CD4-positive, CD25-positive, alpha-beta regulatory T cell (primary cell): ENCODE measurements around the gene TEX261. TPM values are rescaled to one million over a fixed set of nuclear protein-coding genes. Genes with fewer than 3 reads are reported as not detected.
A peak's percentile ranks its signal among the peaks of the same experiment; 100 is the strongest.

Experiments
- ATAC-seq, 2 donors: fragments of 150-1000 bp; cut with Tn5 transposase; one replicate each; pipeline ENCODE4 v1.10.0; 2021; ENCODE audit warnings: low read depth in 2 of 2, moderate number of reproducible peaks in 2 of 2, moderate library complexity in 1 of 2
- DNase-seq, 3 donors: peaks; one replicate each; pipeline versions ENCODE4 v3.0.0 to v3.0.0-alpha.2; 2012 to 2022; ENCODE audit warnings: mixed read lengths in 1 of 3
- H3K27ac ChIP-seq: one replicate; pipeline ENCODE4 v1.7.0; 2013; ENCODE audit warnings: mild to moderate bottlenecking, low read length; ENCODE audit not compliant: insufficient read depth, poor library complexity, severe bottlenecking
- H3K27me3 ChIP-seq: one replicate; pipeline ENCODE4 v1.7.0; 2013; ENCODE audit warnings: low read length; ENCODE audit not compliant: control insufficient read depth, insufficient read depth
- H3K36me3 ChIP-seq: one replicate; pipeline ENCODE4 v1.7.0; 2013; ENCODE audit warnings: mild to moderate bottlenecking, low read length, moderate library complexity; ENCODE audit not compliant: control insufficient read depth, insufficient read depth
- H3K4me1 ChIP-seq: 2 replicates; pipeline ENCODE4 v1.7.0; 2013; ENCODE audit warnings: mild to moderate bottlenecking, low read length; ENCODE audit not compliant: insufficient read depth, control insufficient read depth, poor library complexity, severe bottlenecking
- H3K4me3 ChIP-seq: one replicate; pipeline ENCODE4 v1.7.0; 2013; ENCODE audit warnings: low read depth, mild to moderate bottlenecking, low read length, moderate library complexity
- H3K9me3 ChIP-seq, 2 experiments: 1 replicate in 1 of 2; 2 replicates in 1 of 2; pipeline ENCODE4 v1.7.0; 2013; ENCODE audit warnings: low read length in 2 of 2, mild to moderate bottlenecking in 1 of 2, moderate library complexity in 1 of 2; ENCODE audit not compliant: control insufficient read depth in 2 of 2
- H3K27ac Mint-ChIP-seq, 3 donors: one replicate each; pipeline ENCODE4 v1.8.0; 2020 to 2022; ENCODE audit warnings: mild to moderate bottlenecking in 3 of 3, mixed read lengths in 3 of 3, moderate library complexity in 2 of 3
- H3K27me3 Mint-ChIP-seq: one replicate; pipeline ENCODE4 v1.8.0; 2022; ENCODE audit warnings: mild to moderate bottlenecking, mixed read lengths
- H3K36me3 Mint-ChIP-seq: one replicate; pipeline ENCODE4 v1.8.0; 2020; ENCODE audit warnings: mixed read lengths
- H3K4me1 Mint-ChIP-seq, 4 donors: one replicate each; pipeline ENCODE4 v1.8.0; 2020 to 2022; ENCODE audit warnings: mixed read lengths in 4 of 4, mild to moderate bottlenecking in 1 of 4
- H3K4me3 Mint-ChIP-seq, 4 donors: one replicate each; pipeline ENCODE4 v1.8.0; 2020 to 2022; ENCODE audit warnings: mild to moderate bottlenecking in 4 of 4, mixed read lengths in 4 of 4, moderate library complexity in 3 of 4
- H3K9me3 Mint-ChIP-seq, 7 donors: one replicate each; pipeline ENCODE4 v1.8.0; 2020 to 2022; ENCODE audit warnings: mixed read lengths in 7 of 7, mild to moderate bottlenecking in 3 of 7, moderate library complexity in 2 of 7
- polyA plus RNA-seq, 4 donors: library from polyadenylated mRNA; unstranded; fragments of 300-500 nt; fragmentation: Illumina TruSeq; gene quantifications; one replicate each; pipeline ENCODE4 v1.2.3, GENCODE V29; 2021
- total RNA-seq: library from RNA; stranded (reverse); gene quantifications from one replicate; pipeline ENCODE4 v1.2.3, GENCODE V29; 2022

The TEX261 gene
- total and polyA plus RNA-seq, 5 donors from 2014 or later: 30.2 to 37.8 (median 33.2) TPM

DNA sequence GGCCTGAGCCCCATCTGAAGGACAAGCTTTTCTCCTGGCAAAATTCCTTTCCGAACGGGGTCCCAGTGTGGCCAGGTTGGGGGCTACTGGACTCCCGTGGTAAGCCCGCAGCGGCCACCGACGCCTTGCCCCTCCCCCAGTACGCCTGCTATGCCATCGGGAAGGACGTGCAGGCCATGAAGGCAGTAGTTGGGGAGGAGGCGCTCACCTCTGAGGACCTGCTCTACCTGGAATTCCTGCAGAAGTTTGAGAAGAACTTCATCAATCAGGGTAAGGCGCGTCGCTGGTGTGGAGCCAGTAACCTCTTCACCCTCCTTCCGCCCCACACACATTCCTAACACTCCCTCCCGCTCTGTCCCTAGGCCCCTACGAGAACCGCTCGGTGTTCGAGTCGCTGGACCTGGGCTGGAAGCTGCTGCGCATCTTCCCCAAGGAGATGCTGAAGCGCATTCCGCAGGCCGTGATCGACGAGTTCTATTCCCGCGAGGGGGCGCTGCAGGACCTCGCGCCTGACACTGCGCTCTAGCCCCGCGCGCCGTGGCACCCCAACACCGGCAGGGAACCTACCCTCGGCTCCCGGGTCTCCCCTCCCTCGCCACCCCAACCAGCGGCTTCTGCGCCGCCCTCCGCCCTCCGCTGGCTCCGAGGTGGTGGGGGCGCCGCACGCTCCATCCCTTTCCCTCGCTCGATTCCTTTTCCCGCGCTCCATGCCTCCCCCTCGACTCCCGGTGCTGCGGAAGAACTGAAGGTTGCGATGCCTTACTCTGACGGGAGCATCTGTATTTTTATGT, 29.9 kb downstream of the TEX261 start:
- H3K4me1 Mint-ChIP-seq: peaks cover 4 to 9% (median 7%) of the 10 kb centered on the region in 4 donors
- Histone ChIP-seq H3K27me3 (no peaks in the 10 kb centered on the region), H3K27ac (no peak overlapping the region), H3K36me3 (no peaks in the 10 kb centered on the region), H3K4me1 (peaks cover 9% of the 10 kb centered on the region), H3K4me3 (peak overlapping the region; percentile 66), H3K9me3 (no peaks in the 10 kb centered on the region)
- H3K27ac Mint-ChIP-seq: peak overlapping the region in 2 of 3 donors; percentile 57 to 86
- H3K4me3 Mint-ChIP-seq: peak overlapping the region; percentile 73 to 86 (median 84)
- no peaks in the 10 kb centered on the region for H3K9me3 Mint-ChIP-seq
- H3K36me3 Mint-ChIP-seq: no peaks in the 10 kb centered on the region
- peak; percentile 67 to 83 (median 75) for DNase-seq
- ATAC-seq: peak; percentile 81 to 88
- peaks cover 31% of the 10 kb centered on the region for H3K27me3 Mint-ChIP-seq

GRCh38 chr2:70964133-70964532, 30.5 kb downstream of the TEX261 start:
- DNase-seq: no peak
- Mint-ChIP-seq H3K4me3 (peak overlapping the region in 1 of 4 donors; percentile 60), H3K9me3 (no peaks in the 10 kb centered on the region)

DNA sequence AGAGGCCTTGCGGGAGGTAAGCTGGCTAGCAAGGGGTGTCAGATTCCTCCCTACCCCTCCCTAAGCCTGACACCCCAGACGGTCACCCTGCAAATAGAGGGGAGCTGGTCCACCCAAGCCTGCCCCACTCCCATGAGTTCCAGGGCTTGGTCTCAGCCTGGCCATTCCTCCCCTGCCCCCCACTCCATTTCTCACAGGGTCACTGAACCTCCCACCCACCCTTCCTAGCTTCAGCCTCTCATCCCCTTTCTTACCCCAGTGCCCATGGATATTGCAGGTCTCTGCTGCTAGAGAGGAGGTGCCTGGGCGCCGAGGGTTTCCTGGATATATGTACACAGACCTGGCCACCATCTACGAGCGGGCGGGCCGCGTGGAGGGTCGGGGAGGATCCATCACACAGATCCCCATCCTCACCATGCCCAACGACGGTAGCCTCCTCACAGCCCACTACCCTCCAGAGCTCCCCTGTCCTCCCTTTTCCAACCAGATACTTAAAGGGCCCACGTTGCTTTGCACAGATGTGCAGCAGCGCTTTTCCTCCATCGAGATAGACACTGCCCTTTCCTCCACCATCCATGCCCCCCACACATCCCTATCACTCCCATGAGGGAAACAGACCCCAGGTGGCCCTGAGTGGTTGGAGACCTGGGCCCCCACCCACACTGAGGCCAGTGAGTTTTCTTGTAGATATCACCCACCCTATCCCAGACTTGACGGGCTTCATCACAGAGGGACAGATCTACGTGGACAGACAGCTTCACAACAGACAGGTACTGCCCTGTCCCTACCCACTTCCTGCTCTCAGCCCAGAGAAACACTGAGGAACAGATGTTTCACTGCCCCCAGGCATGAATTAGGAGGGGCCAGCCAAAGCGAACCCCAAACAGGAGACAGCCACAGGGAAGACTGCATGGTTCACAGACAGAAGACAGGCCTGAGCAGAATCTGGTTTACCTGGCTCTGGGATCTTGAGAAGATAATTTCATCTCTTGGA, 31.5 kb downstream of the TEX261 start:
- Histone ChIP-seq H3K27me3 (no peaks in the 10 kb centered on the region), H3K4me1 (peaks cover 9% of the 10 kb centered on the region), H3K36me3 (no peaks in the 10 kb centered on the region), H3K9me3 (no peaks in the 10 kb centered on the region), H3K4me3 (no peak overlapping the region), H3K27ac (no peak overlapping the region)
- peak overlapping the region in 1 of 4 donors; percentile 60 for H3K4me3 Mint-ChIP-seq
- H3K4me1 Mint-ChIP-seq: peaks cover 4 to 11% (median 7%) of the 10 kb centered on the region in 4 donors
- H3K27me3 Mint-ChIP-seq: peaks cover 27% of the 10 kb centered on the region
- H3K27ac Mint-ChIP-seq: peak overlapping the region in 1 of 3 donors; percentile 20
- no peaks in the 10 kb centered on the region for H3K9me3 Mint-ChIP-seq
- ATAC-seq (no peak), DNase-seq (no peak)
- no peaks in the 10 kb centered on the region for H3K36me3 Mint-ChIP-seq

More at GRCh38 chr2:70964133-70964532, 30.5 kb downstream of the TEX261 start:
- Mint-ChIP-seq H3K27ac (no peak overlapping the region), H3K36me3 (no peaks in the 10 kb centered on the region), H3K27me3 (peaks cover 33% of the 10 kb centered on the region), H3K4me1 (peaks cover 4 to 9% (median 7%) of the 10 kb centered on the region in 4 donors)
- no peaks in the 10 kb centered on the region for H3K36me3 ChIP-seq
- ATAC-seq: no peak
- no peaks in the 10 kb centered on the region for H3K27me3 ChIP-seq
- no peak overlapping the region for H3K4me3 ChIP-seq
- H3K9me3 ChIP-seq: no peaks in the 10 kb centered on the region
- no peak overlapping the region for H3K27ac ChIP-seq
- H3K4me1 ChIP-seq: peaks cover 9% of the 10 kb centered on the region

GRCh38 chr2:70962211-70962884, 32.3 kb downstream of the TEX261 start:
- Histone ChIP-seq H3K36me3 (no peaks in the 10 kb centered on the region), H3K4me3 (no peak overlapping the region), H3K27ac (no peak overlapping the region), H3K9me3 (no peaks in the 10 kb centered on the region), H3K27me3 (no peaks in the 10 kb centered on the region), H3K4me1 (peaks cover 9% of the 10 kb centered on the region)
- no peak for DNase-seq
- Mint-ChIP-seq H3K36me3 (no peaks in the 10 kb centered on the region), H3K4me1 (peaks cover 4 to 13% (median 7%) of the 10 kb centered on the region in 4 donors), H3K4me3 (no peak overlapping the region), H3K27me3 (peaks cover 27% of the 10 kb centered on the region), H3K27ac (no peak overlapping the region), H3K9me3 (no peaks in the 10 kb centered on the region)
- ATAC-seq: no peak

DNA sequence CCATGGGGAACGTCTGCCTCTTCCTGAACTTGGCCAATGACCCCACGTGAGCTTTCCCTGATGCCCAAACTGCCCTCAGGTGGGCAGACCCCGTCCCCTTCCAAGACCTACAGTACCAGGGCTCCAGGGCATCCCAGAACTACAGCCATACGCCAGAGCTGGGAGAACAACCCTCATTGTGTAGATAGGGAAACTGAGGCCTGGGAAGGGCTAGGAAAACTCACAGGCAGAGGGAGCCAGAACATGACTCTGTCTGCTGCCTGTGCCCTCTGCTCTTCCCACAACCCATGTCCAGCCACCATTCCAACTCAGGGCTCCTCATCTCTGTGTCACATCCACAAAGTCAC, 33.1 kb downstream of the TEX261 start:
- no peaks in the 10 kb centered on the region for H3K36me3 ChIP-seq
- H3K4me1 ChIP-seq: peaks cover 9% of the 10 kb centered on the region
- Mint-ChIP-seq H3K36me3 (no peaks in the 10 kb centered on the region), H3K4me3 (no peak overlapping the region), H3K9me3 (no peaks in the 10 kb centered on the region), H3K27ac (peak overlapping the region in 1 of 3 donors; percentile 32), H3K4me1 (peaks cover 4 to 13% (median 7%) of the 10 kb centered on the region in 4 donors), H3K27me3 (peaks cover 32% of the 10 kb centered on the region)
- H3K4me3 ChIP-seq: no peak overlapping the region
- H3K27me3 ChIP-seq: no peaks in the 10 kb centered on the region
- H3K27ac ChIP-seq: no peak overlapping the region
- DNase-seq: no peak
- H3K9me3 ChIP-seq: no peaks in the 10 kb centered on the region
- no peak for ATAC-seq

- Histone ChIP-seq H3K27me3 (peaks cover under 1% of the 10 kb centered on the region), H3K4me1 (peaks cover 9% of the 10 kb centered on the region), H3K27ac (no peak overlapping the region), H3K36me3 (no peaks in the 10 kb centered on the region), H3K4me3 (no peak overlapping the region), H3K9me3 (no peaks in the 10 kb centered on the region)
- no peak for ATAC-seq
- DNase-seq: no peak
- H3K4me3 Mint-ChIP-seq: peak overlapping the region in 1 of 4 donors; percentile 10
- H3K9me3 Mint-ChIP-seq: no peaks in the 10 kb centered on the region
- H3K4me1 Mint-ChIP-seq: peaks cover 4 to 13% (median 7%) of the 10 kb centered on the region in 4 donors
- H3K27me3 Mint-ChIP-seq: peaks cover 38% of the 10 kb centered on the region
- H3K36me3 Mint-ChIP-seq: no peaks in the 10 kb centered on the region
- H3K27ac Mint-ChIP-seq: peak overlapping the region in 1 of 3 donors; percentile 32
Measured at GRCh38 chr2:70960833-70961647, 33.6 kb downstream of the TEX261 start.
